22Rv1 (cell line): ENCODE measurements around the gene TLCD5.
A peak's percentile ranks its signal among the peaks of the same experiment; 100 is the strongest.

Source experiments
- H3K27ac ChIP-seq: fragments of 450-650 bp; 2 replicates; pipeline ENCODE4 v1.5.1; 2017
- CTCF ChIP-seq: fragments of 450-650 bp; IDR thresholded peaks from 2 replicates; pipeline ENCODE4 v1.5.1; 2017; ENCODE audit warnings: mild to moderate bottlenecking
- ZFX ChIP-seq: fragments of 450-650 bp; IDR thresholded peaks from 2 replicates; pipeline ENCODE4 v1.6.1; 2017; ENCODE audit warnings: antibody characterized with exemption, borderline replicate concordance

The TLCD5 gene

DNA sequence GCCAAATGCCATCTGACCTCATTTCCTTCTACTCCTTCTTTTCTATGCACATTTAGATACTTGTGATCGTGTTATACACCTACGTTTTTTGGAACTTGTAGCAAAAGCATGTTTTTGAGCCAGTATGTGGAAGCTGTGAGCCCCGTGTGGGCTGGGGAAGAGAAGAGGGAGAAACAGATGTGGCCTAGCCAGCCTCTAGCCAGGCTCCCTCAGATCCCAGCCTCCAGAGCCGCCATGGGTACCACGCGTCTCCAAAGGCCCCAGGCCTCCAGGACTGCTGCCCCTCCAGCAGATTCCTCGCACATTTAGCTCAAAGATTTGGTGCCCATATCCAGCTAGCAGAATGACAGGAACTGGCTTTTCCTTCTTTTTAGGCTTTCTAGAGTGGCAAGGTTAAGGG lies 17.0 kb upstream of the TLCD5 start:
- TF ChIP-seq ZFX (no peak), CTCF (no peak)
- H3K27ac ChIP-seq: no peak overlapping the region

GRCh38 chr11:120310870-120311269 lies 14.2 kb upstream of the TLCD5 start:
- no peak for TF ChIP-seq CTCF
- no peak for TF ChIP-seq ZFX
- no peak overlapping the region for H3K27ac ChIP-seq

- no peak overlapping the region for H3K27ac ChIP-seq
- TF ChIP-seq ZFX (no peak), CTCF (no peak)
Observed at GRCh38 chr11:120314861-120315260, 10.2 kb upstream of the TLCD5 start.

DNA sequence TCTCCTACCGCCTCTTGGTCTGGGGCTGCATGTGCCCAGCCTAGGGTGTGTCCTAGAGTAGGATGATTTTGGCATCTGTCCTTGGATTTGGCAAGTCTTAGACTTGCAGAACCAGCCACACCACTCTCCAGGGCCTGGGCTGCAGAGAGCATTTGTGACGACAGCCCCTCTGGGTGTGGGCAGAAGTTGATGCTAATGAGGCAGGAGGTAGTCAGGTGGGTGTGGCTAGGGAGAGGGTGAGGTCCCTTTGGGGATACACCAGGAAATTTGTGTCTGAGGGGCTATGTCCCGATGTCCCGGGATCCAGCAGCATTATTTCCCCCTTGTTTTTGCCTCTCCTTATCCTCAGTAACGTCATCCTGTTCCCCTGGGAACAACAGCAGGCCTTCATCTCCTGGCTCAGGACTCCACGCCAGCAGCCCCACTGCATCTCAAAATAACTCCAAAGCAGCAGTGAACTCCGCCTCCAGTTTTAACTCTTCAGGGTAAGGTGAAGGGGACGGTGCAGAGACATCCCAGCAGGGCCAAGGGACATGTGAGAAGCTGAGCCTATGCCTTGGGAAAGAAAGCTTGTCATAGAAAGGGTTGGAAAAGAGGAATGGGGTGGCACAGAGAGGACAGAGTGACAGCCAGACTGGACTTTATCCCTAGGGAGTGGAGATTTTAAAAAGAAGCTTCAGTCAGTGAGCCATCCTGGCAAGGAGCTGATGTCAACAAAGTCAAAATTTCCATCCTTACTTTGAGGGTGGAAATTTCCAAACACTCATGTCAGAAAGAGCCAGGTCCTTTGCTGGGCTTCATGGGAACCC lies 8.0 kb upstream of the TLCD5 start:
- peak overlapping the region; percentile 68 for H3K27ac ChIP-seq
- no peak for TF ChIP-seq ZFX
- no peak for TF ChIP-seq CTCF

DNA sequence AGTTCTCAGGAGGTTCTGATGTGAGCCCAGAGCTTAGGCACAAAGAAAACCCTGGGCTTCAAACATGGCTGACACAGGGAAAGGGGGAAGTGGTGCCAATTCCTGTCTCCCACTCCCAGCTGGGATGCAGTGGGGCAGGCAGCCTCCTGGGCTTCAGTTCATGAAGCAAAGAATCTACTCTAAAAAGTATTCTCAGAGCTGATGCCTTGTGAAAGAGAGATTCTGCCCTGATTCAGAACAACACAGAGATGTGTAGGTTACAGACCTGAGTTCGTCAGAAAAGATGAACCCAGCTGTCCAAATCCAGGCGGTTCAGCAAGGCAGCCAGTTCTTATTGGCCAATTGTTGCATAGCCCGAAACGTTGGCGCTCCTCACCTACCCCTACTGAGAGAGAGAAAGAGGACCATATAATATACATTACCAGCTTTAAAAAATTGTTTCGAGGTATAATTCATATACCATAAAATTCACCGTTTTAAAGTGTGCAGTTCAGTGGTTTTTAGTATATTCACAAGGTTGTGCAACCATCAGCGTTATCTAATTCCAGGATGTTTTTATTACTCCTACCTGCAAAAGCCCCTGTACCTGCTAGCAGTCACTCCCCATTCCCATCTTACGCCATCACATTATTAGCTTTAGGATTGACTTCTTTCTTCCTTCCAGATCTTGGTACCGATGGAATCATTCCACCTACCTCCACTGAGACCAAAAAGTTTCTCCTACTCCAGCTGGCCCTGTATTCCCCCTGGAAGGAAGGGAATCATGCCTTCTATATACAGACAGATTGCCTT lies 7.2 kb upstream of the TLCD5 start:
- H3K27ac ChIP-seq: peak overlapping the region; percentile 68
- TF ChIP-seq ZFX (no peak), CTCF (no peak)

GRCh38 chr11:120318906-120319305 lies 6.2 kb upstream of the TLCD5 start:
- H3K27ac ChIP-seq: no peak overlapping the region
- TF ChIP-seq CTCF (no peak), ZFX (no peak)

DNA sequence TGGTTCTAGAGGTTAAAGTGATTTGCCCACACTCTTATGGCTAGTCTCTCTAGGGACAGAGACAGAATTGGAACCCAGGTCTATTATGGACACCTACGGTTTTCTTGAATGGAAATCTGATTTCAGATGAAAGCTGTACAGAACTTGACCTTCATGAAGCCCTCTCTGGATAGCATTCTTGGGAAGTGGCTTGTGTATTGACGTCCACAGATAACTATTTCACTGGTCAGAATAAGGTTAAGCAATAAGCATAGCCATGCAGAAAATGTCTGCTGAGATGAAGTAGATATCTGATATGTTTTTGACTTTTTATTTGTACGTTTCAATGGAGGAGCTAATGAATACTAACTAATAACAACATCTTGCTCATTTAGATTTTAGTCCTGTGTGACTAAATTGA lies 1.1 kb downstream of the TLCD5 start:
- TF ChIP-seq ZFX (no peak), CTCF (no peak)
- peak overlapping the region; percentile 67 for H3K27ac ChIP-seq
